GM21381 (cell line): ENCODE measurements around the gene CRY1.
"Not testable (repeated sequence)": the region's sequence is repeated elsewhere in the genome, so short reads cannot be mapped to it uniquely, and the experiment has no call there.

ENCODE experiments used
- ATAC-seq: cut with Tn5 transposase; IDR thresholded peaks from one replicate; pipeline ENCODE4 v1.9.1; 2021; ENCODE audit warnings: mild to moderate bottlenecking, moderate library complexity; ENCODE audit not compliant: unreplicated experiment

CRY1 gene

GRCh38 chr12:107012736-107013425, 80.5 kb downstream of the CRY1 start:
- no peak for ATAC-seq

GRCh38 chr12:107011519-107011918, 81.8 kb downstream of the CRY1 start:
- ATAC-seq, result no peak

- ATAC-seq, result no peak
Measured at GRCh38 chr12:107007411-107007810, 85.9 kb downstream of the CRY1 start.

- ATAC-seq, result not testable (repeated sequence)
Measured at GRCh38 chr12:107002665-107003064, 90.7 kb downstream of the CRY1 start.

GRCh38 chr12:106999446-106999845, 93.9 kb downstream of the CRY1 start:
- ATAC-seq, result no peak

GRCh38 chr12:106997916-106998315, 95.4 kb downstream of the CRY1 start:
- ATAC-seq, result no peak

- not testable (repeated sequence) for ATAC-seq
Measured at GRCh38 chr12:106996102-106996501, 97.2 kb downstream of the CRY1 start.

GRCh38 chr12:106994579-106995220, 98.6 kb downstream of the CRY1 start:
- ATAC-seq, result no peak

- no peak for ATAC-seq
Measured at GRCh38 chr12:106987846-106988245, 105.5 kb downstream of the CRY1 start.

GRCh38 chr12:106986625-106987389, 106.5 kb downstream of the CRY1 start, which contains the start of gene MTERF2:
TSS of gene MTERF2 (minus strand) at chr12:106987146. CDS start at chr12:106978714, 8,432 bp downstream.
- peak; percentile 95 for ATAC-seq

- no peak for ATAC-seq
Measured at GRCh38 chr12:106986135-106986534, 107.2 kb downstream of the CRY1 start.

- no peak for ATAC-seq
Measured at GRCh38 chr12:106985479-106985878, 107.9 kb downstream of the CRY1 start.

- no peak for ATAC-seq
Measured at GRCh38 chr12:106984588-106985137, 108.7 kb downstream of the CRY1 start.

GRCh38 chr12:106982229-106982628, 111.1 kb downstream of the CRY1 start:
- no peak for ATAC-seq

- no peak for ATAC-seq
Measured at GRCh38 chr12:106981788-106982187, 111.6 kb downstream of the CRY1 start.

GRCh38 chr12:106980944-106981343, 112.4 kb downstream of the CRY1 start:
- ATAC-seq, result no peak

GRCh38 chr12:106978035-106978800, 115.1 kb downstream of the CRY1 start:
- no peak for ATAC-seq

GRCh38 chr12:106976668-106977067, 116.7 kb downstream of the CRY1 start:
- ATAC-seq, result no peak

GRCh38 chr12:106975993-106976658, 117.2 kb downstream of the CRY1 start:
- no peak for ATAC-seq

- ATAC-seq, result no peak
Measured at GRCh38 chr12:106975098-106975497, 118.3 kb downstream of the CRY1 start.
